Measurements from ENCODE around the gene PTPN11. TPM values are rescaled to one million over a fixed set of nuclear protein-coding genes. Genes with fewer than 3 reads are reported as not detected.

The PTPN11 gene
- polyA plus RNA-seq, 2 of the 4 experiments (the other 2 are of a cell fraction): 78.6 to 194 TPM

DNA sequence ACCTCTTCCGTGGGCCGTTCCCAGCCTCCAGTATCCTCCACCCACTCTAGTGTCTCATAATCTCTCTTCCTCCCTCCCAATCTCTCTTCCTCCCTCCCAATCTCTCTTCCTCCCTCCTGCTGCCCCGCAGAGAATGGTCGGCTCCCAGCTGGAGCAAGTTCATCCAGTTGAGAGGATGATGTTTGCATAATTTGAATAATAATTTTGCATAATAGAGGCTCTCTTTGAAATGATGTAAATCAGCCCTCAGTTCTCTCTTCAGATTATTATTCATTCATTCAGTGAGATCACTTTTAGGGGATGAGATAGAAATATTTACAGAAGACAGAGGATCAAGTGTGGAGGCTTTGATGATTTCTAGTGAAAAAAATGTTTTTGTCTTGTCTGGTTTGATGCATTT lies 125.0 kb downstream of the PTPN11 start (continued):
- TF ChIP-seq NFE2L2 (conservative IDR thresholded peaks at IDR 0.05; ENCODE audit: low read length) (no peak), HDAC2 (IDR thresholded peaks at IDR 0.05) (no peak)

DNA sequence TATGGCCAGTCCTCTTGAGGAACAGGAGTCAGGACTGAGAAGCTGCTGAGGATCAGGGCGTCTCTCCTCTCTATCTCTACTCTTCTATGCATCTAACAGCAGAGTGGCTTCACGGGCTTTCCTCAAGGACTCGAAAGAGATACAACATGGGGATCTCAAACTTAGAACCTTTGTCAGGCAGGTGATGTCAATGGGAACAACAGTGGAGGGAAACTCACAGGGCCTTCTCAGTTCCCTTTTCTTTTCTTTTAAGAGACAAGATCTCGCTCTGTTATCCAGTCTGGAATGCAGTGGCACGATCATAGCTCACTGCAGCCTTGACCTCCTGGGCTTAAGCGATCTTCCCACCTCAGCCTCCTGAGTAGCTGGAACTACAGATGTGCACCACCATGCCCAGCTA lies 127.6 kb downstream of the PTPN11 start:
- H3K4me2 ChIP-seq: no peak overlapping the region
- POLR2A ChIA-PET: no interaction called here
- DNase-seq (ENCODE audit: low read depth in 1 of 2, low spot score in 1 of 2) (no peak), ATAC-seq (peak in 1 of 2 experiments; percentile 17; a peak in 1 of 6 replicates), FAIRE-seq (no peak)
- no peaks in the 10 kb centered on the region for H3K4me1 ChIP-seq
- CTCF ChIA-PET: interaction anchor here (0.8 to 1.5 kb wide), 2 partner anchors 18 to 447 kb away, joined by 3 read pairs; no protein-coding TSS in a partner anchor
- H3K4me3 ChIP-seq: no peak overlapping the region
- TF ChIP-seq SMC3 (IDR thresholded peaks at IDR 0.05): no peak
- no peak for TF ChIP-seq ELK1 (IDR thresholded peaks at IDR 0.05; ENCODE audit: low read depth, low read length)
- no peak for TF ChIP-seq KDM5A (IDR thresholded peaks at IDR 0.05)
- no peak for TF ChIP-seq ESRRA (IDR thresholded peaks at IDR 0.05; ENCODE audit: borderline replicate concordance, low read length)
- no peak for TF ChIP-seq TFCP2L1 (CRISPR knock-in tag; IDR thresholded peaks at IDR 0.05)
- TF ChIP-seq ATOH8 (CRISPR knock-in tag; IDR thresholded peaks at IDR 0.05; ENCODE audit: low read depth): no peak
- no peak for TF ChIP-seq CHD4 (IDR thresholded peaks at IDR 0.05; ENCODE audit: borderline replicate concordance)
- no peak overlapping the region for H3K27ac ChIP-seq
- 51% methylated on average over 6 of the region's 6 CpGs for WGBS (ENCODE audit: missing lambda C conversion rate)
- no peaks in the 10 kb centered on the region for H3K9me3 ChIP-seq

DNA sequence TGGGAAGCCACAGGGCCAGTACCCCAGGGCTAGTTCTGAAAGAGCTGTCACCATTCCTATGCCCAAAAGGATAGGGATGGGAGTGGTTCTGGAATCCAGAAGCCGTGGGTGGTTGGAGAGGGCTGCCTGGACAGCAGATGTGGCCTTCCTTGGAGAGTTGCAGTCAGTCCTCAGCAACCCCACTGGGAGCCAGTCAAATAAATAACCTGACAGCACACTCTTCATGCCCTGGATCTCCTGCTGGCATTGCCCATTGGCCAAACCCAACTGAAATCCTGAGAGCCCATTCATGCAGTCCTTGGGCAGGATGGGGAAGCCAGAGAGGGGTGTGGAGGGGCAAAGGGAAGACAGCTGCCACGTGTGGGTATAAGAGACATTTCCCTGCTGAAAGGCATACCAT lies 128.2 kb downstream of the PTPN11 start:
- ChIA-PET CTCF (no interaction called here), POLR2A (no interaction called here)
- DNase-seq (ENCODE audit: low read depth in 1 of 2, low spot score in 1 of 2) (no peak), ATAC-seq (peak in 1 of 2 experiments; percentile 28; a peak in 1 of 6 replicates), FAIRE-seq (no peak)
- H3K4me1 ChIP-seq: no peaks in the 10 kb centered on the region
- H3K9me3 ChIP-seq: no peaks in the 10 kb centered on the region
- H3K27ac ChIP-seq: no peak overlapping the region
- H3K4me3 ChIP-seq: no peak overlapping the region
- WGBS (ENCODE audit: missing lambda C conversion rate): 4% methylated on average over 2 of the region's 2 CpGs
- no peak for TF ChIP-seq CHD4 (IDR thresholded peaks at IDR 0.05; ENCODE audit: borderline replicate concordance)
- TF ChIP-seq HOXB5 (CRISPR knock-in tag; IDR thresholded peaks at IDR 0.05): no peak
- TF ChIP-seq CBX2 (IDR thresholded peaks at IDR 0.05; ENCODE audit: borderline replicate concordance, low read depth): no peak
- no peak for TF ChIP-seq KDM1A (IDR thresholded peaks at IDR 0.05; ENCODE audit: low read depth)
- no peak for TF ChIP-seq RFX5 (IDR thresholded peaks at IDR 0.05)
- TF ChIP-seq EHF (CRISPR knock-in tag; IDR thresholded peaks at IDR 0.05): no peak
- H3K4me2 ChIP-seq: no peak overlapping the region

- ATAC-seq (no peak), DNase-seq (ENCODE audit: low read depth in 1 of 2, low spot score in 1 of 2) (no peak), FAIRE-seq (no peak)
- Histone ChIP-seq H3K27ac (no peak overlapping the region), H3K9me3 (no peaks in the 10 kb centered on the region), H3K4me3 (no peak overlapping the region), H3K4me1 (no peaks in the 10 kb centered on the region), H3K4me2 (no peak overlapping the region)
- WGBS (ENCODE audit: missing lambda C conversion rate): 14% methylated on average over 5 of the region's 5 CpGs
- POLR2A ChIA-PET: no interaction called here
- CTCF ChIA-PET: no interaction called here
- TF ChIP-seq ZFP36 (IDR thresholded peaks at IDR 0.05; ENCODE audit: borderline replicate concordance, partially characterized antibody): no peak
- TF ChIP-seq RARB (CRISPR knock-in tag; IDR thresholded peaks at IDR 0.05): no peak
- TF ChIP-seq JUNB (IDR thresholded peaks at IDR 0.05): no peak
- no peak for TF ChIP-seq CBX2 (IDR thresholded peaks at IDR 0.05; ENCODE audit: borderline replicate concordance, low read depth)
- no peak for TF ChIP-seq FOSB (CRISPR knock-in tag; IDR thresholded peaks at IDR 0.05)
- TF ChIP-seq ZC3H11A (IDR thresholded peaks at IDR 0.05): no peak
- TF ChIP-seq FOSL2 (IDR thresholded peaks at IDR 0.05): no peak
- TF ChIP-seq FOSL2 (CRISPR knock-in tag; IDR thresholded peaks at IDR 0.05): no peak
- no peak for TF ChIP-seq BCL3 (IDR thresholded peaks at IDR 0.05)
- TF ChIP-seq BHLHE40 (IDR thresholded peaks at IDR 0.05; ENCODE audit: low read depth, low read length): no peak
- TF ChIP-seq NPAS2 (CRISPR knock-in tag; IDR thresholded peaks at IDR 0.05; ENCODE audit: borderline replicate concordance): no peak
- no peak for TF ChIP-seq E2F6 (IDR thresholded peaks at IDR 0.05; ENCODE audit: borderline replicate concordance, low read depth)
- TF ChIP-seq PHF8 (IDR thresholded peaks at IDR 0.05; ENCODE audit: borderline replicate concordance, low read depth): no peak
- TF ChIP-seq EHMT2 (IDR thresholded peaks at IDR 0.05; ENCODE audit: low read depth): no peak
- TF ChIP-seq, protein P1, sequence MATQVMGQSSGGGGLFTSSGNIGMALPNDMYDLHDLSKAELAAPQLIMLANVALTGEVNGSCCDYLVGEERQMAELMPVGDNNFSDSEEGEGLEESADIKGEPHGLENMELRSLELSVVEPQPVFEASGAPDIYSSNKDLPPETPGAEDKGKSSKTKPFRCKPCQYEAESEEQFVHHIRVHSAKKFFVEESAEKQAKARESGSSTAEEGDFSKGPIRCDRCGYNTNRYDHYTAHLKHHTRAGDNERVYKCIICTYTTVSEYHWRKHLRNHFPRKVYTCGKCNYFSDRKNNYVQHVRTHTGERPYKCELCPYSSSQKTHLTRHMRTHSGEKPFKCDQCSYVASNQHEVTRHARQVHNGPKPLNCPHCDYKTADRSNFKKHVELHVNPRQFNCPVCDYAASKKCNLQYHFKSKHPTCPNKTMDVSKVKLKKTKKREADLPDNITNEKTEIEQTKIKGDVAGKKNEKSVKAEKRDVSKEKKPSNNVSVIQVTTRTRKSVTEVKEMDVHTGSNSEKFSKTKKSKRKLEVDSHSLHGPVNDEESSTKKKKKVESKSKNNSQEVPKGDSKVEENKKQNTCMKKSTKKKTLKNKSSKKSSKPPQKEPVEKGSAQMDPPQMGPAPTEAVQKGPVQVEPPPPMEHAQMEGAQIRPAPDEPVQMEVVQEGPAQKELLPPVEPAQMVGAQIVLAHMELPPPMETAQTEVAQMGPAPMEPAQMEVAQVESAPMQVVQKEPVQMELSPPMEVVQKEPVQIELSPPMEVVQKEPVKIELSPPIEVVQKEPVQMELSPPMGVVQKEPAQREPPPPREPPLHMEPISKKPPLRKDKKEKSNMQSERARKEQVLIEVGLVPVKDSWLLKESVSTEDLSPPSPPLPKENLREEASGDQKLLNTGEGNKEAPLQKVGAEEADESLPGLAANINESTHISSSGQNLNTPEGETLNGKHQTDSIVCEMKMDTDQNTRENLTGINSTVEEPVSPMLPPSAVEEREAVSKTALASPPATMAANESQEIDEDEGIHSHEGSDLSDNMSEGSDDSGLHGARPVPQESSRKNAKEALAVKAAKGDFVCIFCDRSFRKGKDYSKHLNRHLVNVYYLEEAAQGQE (IDR thresholded peaks at IDR 0.05): no peak
These were observed 130.3 kb downstream of the PTPN11 start for GRCh38 chr12:112549031-112549430.
